ENCODE data around the gene RHBDD1. TPM values are rescaled to one million over a fixed set of nuclear protein-coding genes. Genes with fewer than 3 reads are reported as not detected.

Gene RHBDD1
- total RNA-seq, 1 experiment from 2014 or later = 74.9 TPM

DNA sequence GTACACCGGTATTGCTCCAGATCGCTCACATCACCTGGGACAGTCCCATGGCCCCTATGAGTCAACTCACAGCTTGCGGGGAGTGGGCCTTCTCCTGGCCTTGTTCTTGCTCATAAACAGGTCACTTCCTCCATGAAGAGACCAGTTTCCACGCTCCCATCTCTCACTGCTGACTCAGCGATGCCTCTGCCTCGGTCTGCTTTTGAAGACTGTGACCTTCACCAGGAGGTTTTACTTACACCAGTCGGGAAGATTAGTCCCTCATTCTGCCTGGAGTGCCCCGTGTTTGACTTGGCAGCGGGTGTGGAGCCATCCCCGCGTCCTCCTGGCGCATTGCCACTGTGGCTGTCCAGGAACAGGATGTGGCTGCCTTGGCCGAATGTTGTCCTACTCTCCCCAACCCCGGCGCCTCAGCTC is 159.8 kb downstream of the RHBDD1 start:
- H3K9me3 ChIP-seq (ENCODE audit: low read length) = no peaks in the 10 kb centered on the region
- DNase-seq = no peak
- no peaks in the 10 kb centered on the region for H4K20me1 ChIP-seq (ENCODE audit: insufficient read depth, low read depth, low read length)
- no peak overlapping the region for H3K4me2 ChIP-seq (ENCODE audit: low read depth, low read length, poor library complexity, severe bottlenecking)
- no peaks in the 10 kb centered on the region for H3K4me1 ChIP-seq (ENCODE audit: low read length)
- no peaks in the 10 kb centered on the region for H3K79me2 ChIP-seq (ENCODE audit: low read length)
- no peak overlapping the region for H2AFZ ChIP-seq (ENCODE audit: low read length)
- H3K4me3 ChIP-seq (ENCODE audit: low read length) = no peak overlapping the region
- no peak overlapping the region for H3K9ac ChIP-seq (ENCODE audit: low read length)
- H3K36me3 ChIP-seq (ENCODE audit: insufficient read depth, low read length) = no peaks in the 10 kb centered on the region
- no peak overlapping the region for H3K27ac ChIP-seq (ENCODE audit: low read length)
- H3K27me3 ChIP-seq (ENCODE audit: low read length) = no peaks in the 10 kb centered on the region
- no peaks in the 10 kb centered on the region for H3K9me2 ChIP-seq (replicated peaks; ENCODE audit: insufficient read depth, low read length)

DNA sequence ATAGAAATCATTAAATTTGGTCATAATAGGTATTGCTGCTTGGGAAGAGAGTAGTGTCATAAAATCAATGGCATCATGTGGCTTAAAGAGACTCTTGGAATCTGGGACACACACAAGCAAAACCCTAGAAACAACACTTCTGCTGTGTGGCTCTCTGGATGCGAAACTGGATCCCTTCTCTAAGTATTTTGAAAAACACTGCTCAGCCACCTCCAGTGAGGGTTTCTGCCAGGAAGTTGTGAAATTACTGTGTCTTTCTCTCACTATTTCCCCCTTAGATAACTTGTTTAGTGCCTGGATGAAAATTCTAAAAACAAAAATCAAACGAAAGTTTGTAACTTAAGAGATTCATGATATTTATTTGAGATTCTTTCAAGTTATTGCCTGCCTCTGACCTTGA is 163.8 kb downstream of the RHBDD1 start:
- Histone ChIP-seq H3K27ac (ENCODE audit: low read length) (no peak overlapping the region), H3K9me3 (ENCODE audit: low read length) (no peaks in the 10 kb centered on the region), H3K79me2 (ENCODE audit: low read length) (no peaks in the 10 kb centered on the region), H3K9me2 (replicated peaks; ENCODE audit: insufficient read depth, low read length) (no peaks in the 10 kb centered on the region), H3K4me3 (ENCODE audit: low read length) (no peak overlapping the region), H4K20me1 (ENCODE audit: insufficient read depth, low read depth, low read length) (no peaks in the 10 kb centered on the region), H3K4me1 (ENCODE audit: low read length) (no peaks in the 10 kb centered on the region), H3K27me3 (ENCODE audit: low read length) (no peaks in the 10 kb centered on the region), H3K9ac (ENCODE audit: low read length) (no peak overlapping the region), H3K4me2 (ENCODE audit: low read depth, low read length, poor library complexity, severe bottlenecking) (no peak overlapping the region), H2AFZ (ENCODE audit: low read length) (no peak overlapping the region), H3K36me3 (ENCODE audit: insufficient read depth, low read length) (no peaks in the 10 kb centered on the region)
- DNase-seq = no peak

DNA sequence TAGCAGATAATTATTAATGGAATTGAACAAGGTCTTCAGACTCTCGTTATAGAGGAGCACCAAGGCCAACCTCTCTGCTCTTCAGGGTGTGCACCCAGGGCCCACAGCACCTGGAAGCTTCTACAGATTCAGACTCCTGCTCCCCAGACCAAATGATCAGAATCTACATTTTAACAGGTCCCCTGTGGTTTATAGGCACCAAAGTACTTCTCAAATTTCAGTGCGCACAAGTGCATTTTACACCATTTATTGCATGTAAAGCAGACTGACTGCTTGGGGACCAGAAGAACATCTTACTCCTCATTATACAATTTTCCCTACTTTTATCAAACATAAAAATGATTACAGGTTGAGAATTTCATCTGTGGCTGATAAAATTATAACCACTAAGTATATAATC is 164.3 kb downstream of the RHBDD1 start:
- no peaks in the 10 kb centered on the region for H4K20me1 ChIP-seq (ENCODE audit: insufficient read depth, low read depth, low read length)
- no peak overlapping the region for H3K4me3 ChIP-seq (ENCODE audit: low read length)
- H3K36me3 ChIP-seq (ENCODE audit: insufficient read depth, low read length) = no peaks in the 10 kb centered on the region
- no peak overlapping the region for H3K9ac ChIP-seq (ENCODE audit: low read length)
- no peaks in the 10 kb centered on the region for H3K9me3 ChIP-seq (ENCODE audit: low read length)
- no peaks in the 10 kb centered on the region for H3K4me1 ChIP-seq (ENCODE audit: low read length)
- no peaks in the 10 kb centered on the region for H3K27me3 ChIP-seq (ENCODE audit: low read length)
- no peak overlapping the region for H3K27ac ChIP-seq (ENCODE audit: low read length)
- no peaks in the 10 kb centered on the region for H3K9me2 ChIP-seq (replicated peaks; ENCODE audit: insufficient read depth, low read length)
- H3K79me2 ChIP-seq (ENCODE audit: low read length) = no peaks in the 10 kb centered on the region
- no peak for DNase-seq
- no peak overlapping the region for H3K4me2 ChIP-seq (ENCODE audit: low read depth, low read length, poor library complexity, severe bottlenecking)
- no peak overlapping the region for H2AFZ ChIP-seq (ENCODE audit: low read length)

DNA sequence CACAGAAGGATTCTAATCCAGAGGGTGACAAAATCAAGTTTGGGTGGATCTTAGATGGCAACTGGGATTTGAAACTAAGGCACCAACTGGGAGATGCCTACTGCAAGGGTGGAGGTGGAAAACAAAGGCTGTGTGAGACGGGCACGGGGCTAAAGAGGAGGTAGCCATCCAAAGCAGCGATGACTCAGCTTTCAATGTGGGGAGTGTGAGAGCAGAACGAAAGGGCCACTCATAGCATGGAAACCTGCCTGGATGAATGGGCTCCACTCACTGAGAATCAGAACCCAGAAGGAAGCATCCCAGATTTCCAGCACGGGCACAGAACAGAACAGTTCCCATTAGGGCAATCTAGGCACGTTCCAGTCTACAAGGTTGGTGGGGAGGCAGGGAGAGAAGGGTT is 168.6 kb downstream of the RHBDD1 start:
- no peaks in the 10 kb centered on the region for H3K36me3 ChIP-seq (ENCODE audit: insufficient read depth, low read length)
- H3K4me3 ChIP-seq (ENCODE audit: low read length) = no peak overlapping the region
- no peak overlapping the region for H3K9ac ChIP-seq (ENCODE audit: low read length)
- H4K20me1 ChIP-seq (ENCODE audit: insufficient read depth, low read depth, low read length) = no peaks in the 10 kb centered on the region
- no peaks in the 10 kb centered on the region for H3K79me2 ChIP-seq (ENCODE audit: low read length)
- H3K4me2 ChIP-seq (ENCODE audit: low read depth, low read length, poor library complexity, severe bottlenecking) = no peak overlapping the region
- H3K4me1 ChIP-seq (ENCODE audit: low read length) = no peaks in the 10 kb centered on the region
- no peak overlapping the region for H3K27ac ChIP-seq (ENCODE audit: low read length)
- H3K9me3 ChIP-seq (ENCODE audit: low read length) = no peaks in the 10 kb centered on the region
- DNase-seq = no peak
- no peaks in the 10 kb centered on the region for H3K9me2 ChIP-seq (replicated peaks; ENCODE audit: insufficient read depth, low read length)
- H3K27me3 ChIP-seq (ENCODE audit: low read length) = no peaks in the 10 kb centered on the region
- H2AFZ ChIP-seq (ENCODE audit: low read length) = no peak overlapping the region

DNA sequence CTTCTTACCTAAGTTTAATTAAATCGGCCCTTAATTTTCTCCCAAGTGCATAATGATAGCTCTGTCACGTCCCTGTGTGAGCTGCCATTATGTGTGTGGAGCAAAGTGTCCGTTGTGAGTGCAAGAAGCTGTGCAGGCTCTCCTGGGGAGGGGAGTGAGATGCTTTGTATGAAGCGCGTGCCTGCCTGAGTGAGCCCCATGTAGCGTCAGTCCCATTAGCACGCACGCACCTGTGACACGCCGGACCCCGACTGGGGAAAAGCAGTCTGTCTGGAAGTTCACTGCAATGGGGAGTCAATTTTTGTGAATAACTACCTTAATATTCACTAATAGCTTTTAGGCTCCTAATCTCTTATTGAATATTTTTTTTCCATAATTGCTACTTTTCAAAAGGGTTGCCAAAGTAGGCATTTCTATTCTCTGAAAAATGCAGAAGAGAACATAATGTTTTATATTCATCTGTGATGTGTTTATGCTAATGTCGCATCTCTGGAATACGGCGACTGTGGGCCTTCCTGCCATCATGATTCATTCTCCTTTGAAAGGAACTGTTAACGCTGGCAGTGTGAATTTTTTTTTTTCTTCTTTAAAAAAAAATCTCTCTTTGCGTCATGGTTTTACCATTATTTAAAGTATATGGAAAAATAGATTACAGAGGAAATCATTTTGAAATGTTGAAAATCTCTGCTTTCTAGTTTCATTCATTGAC is 170.5 kb downstream of the RHBDD1 start:
- no peak overlapping the region for H3K4me2 ChIP-seq (ENCODE audit: low read depth, low read length, poor library complexity, severe bottlenecking)
- H3K9me3 ChIP-seq (ENCODE audit: low read length) = no peaks in the 10 kb centered on the region
- no peaks in the 10 kb centered on the region for H3K36me3 ChIP-seq (ENCODE audit: insufficient read depth, low read length)
- no peaks in the 10 kb centered on the region for H3K27me3 ChIP-seq (ENCODE audit: low read length)
- DNase-seq = no peak
- no peaks in the 10 kb centered on the region for H3K4me1 ChIP-seq (ENCODE audit: low read length)
- no peak overlapping the region for H2AFZ ChIP-seq (ENCODE audit: low read length)
- no peak overlapping the region for H3K9ac ChIP-seq (ENCODE audit: low read length)
- H4K20me1 ChIP-seq (ENCODE audit: insufficient read depth, low read depth, low read length) = no peaks in the 10 kb centered on the region
- H3K4me3 ChIP-seq (ENCODE audit: low read length) = no peak overlapping the region
- H3K27ac ChIP-seq (ENCODE audit: low read length) = no peak overlapping the region
- no peaks in the 10 kb centered on the region for H3K79me2 ChIP-seq (ENCODE audit: low read length)
- no peaks in the 10 kb centered on the region for H3K9me2 ChIP-seq (replicated peaks; ENCODE audit: insufficient read depth, low read length)

DNA sequence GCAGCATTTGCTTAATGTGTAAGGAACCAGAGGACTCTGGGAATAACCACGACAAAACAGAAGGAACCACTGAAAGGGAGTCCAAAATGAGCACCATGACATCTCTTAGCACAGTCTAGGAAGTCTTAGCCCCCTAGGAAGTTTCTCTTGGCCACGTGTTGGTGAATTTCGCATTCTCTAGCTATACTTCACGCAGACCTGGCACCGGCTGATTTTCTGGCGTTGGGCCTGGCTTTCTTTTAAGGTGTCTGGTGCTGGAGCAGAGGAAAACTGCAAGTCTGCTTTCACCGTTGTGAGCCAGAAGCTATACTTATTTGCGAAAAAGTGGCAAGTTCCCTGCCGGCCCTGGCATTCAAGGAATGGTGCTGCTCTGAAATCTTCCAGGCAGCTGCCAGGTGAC is 171.3 kb downstream of the RHBDD1 start:
- DNase-seq = no peak
- no peaks in the 10 kb centered on the region for H3K79me2 ChIP-seq (ENCODE audit: low read length)
- H3K4me3 ChIP-seq (ENCODE audit: low read length) = no peak overlapping the region
- no peaks in the 10 kb centered on the region for H3K9me2 ChIP-seq (replicated peaks; ENCODE audit: insufficient read depth, low read length)
- no peak overlapping the region for H3K4me2 ChIP-seq (ENCODE audit: low read depth, low read length, poor library complexity, severe bottlenecking)
- no peaks in the 10 kb centered on the region for H3K36me3 ChIP-seq (ENCODE audit: insufficient read depth, low read length)
- no peak overlapping the region for H3K27ac ChIP-seq (ENCODE audit: low read length)
- H3K9ac ChIP-seq (ENCODE audit: low read length) = no peak overlapping the region
- no peak overlapping the region for H2AFZ ChIP-seq (ENCODE audit: low read length)
- H4K20me1 ChIP-seq (ENCODE audit: insufficient read depth, low read depth, low read length) = no peaks in the 10 kb centered on the region
- H3K9me3 ChIP-seq (ENCODE audit: low read length) = no peaks in the 10 kb centered on the region
- no peaks in the 10 kb centered on the region for H3K4me1 ChIP-seq (ENCODE audit: low read length)
- no peaks in the 10 kb centered on the region for H3K27me3 ChIP-seq (ENCODE audit: low read length)

DNA sequence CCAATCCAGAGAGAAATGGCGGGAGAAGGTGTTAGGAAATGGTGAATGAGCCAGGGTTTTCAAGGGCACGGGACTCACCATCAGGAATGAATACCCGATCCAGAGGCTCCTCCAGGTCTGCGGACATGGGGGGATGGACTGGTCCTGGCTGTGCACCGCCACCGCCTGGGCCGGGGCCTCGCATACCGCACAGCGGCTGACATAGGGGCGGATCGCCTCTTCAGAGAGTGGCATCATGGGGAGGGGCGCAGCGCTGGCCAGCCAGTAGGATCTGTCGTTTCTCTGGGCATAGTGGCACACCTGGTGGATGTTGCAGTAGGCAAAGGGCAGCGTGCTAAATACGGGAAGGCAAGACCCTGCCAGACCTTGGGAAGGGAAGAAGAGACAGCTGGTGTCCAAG is 172.1 kb downstream of the RHBDD1 start:
- Histone ChIP-seq H3K27ac (ENCODE audit: low read length) (no peak overlapping the region), H3K9ac (ENCODE audit: low read length) (no peak overlapping the region), H3K4me3 (ENCODE audit: low read length) (no peak overlapping the region), H3K79me2 (ENCODE audit: low read length) (no peaks in the 10 kb centered on the region), H3K9me3 (ENCODE audit: low read length) (no peaks in the 10 kb centered on the region), H2AFZ (ENCODE audit: low read length) (no peak overlapping the region), H3K4me1 (ENCODE audit: low read length) (no peaks in the 10 kb centered on the region), H3K27me3 (ENCODE audit: low read length) (no peaks in the 10 kb centered on the region), H3K4me2 (ENCODE audit: low read depth, low read length, poor library complexity, severe bottlenecking) (no peak overlapping the region), H3K36me3 (ENCODE audit: insufficient read depth, low read length) (no peaks in the 10 kb centered on the region), H3K9me2 (replicated peaks; ENCODE audit: insufficient read depth, low read length) (no peaks in the 10 kb centered on the region), H4K20me1 (ENCODE audit: insufficient read depth, low read depth, low read length) (no peaks in the 10 kb centered on the region)
- DNase-seq = no peak

DNA sequence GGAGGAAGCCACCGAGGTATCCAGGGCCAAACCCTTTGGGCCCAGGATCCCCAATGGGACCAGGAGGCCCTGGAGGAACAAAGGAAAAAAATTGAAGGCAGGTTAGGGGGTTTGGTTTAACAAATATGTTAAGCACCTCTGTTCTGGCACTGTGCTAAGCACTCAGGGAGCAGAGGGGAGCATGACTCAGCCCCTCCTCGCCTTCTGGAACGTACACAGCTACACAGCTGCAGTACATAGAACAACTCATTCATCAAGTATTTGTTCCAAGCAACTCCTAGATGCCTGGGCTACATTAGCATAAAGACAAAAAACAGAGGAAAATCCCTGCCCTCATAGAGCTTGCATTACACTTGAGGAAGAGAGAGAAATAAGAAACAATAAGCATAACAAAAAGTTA is 174.6 kb downstream of the RHBDD1 start:
- no peak overlapping the region for H3K27ac ChIP-seq (ENCODE audit: low read length)
- no peaks in the 10 kb centered on the region for H4K20me1 ChIP-seq (ENCODE audit: insufficient read depth, low read depth, low read length)
- H2AFZ ChIP-seq (ENCODE audit: low read length) = no peak overlapping the region
- H3K4me1 ChIP-seq (ENCODE audit: low read length) = no peaks in the 10 kb centered on the region
- no peaks in the 10 kb centered on the region for H3K27me3 ChIP-seq (ENCODE audit: low read length)
- DNase-seq = no peak
- H3K4me3 ChIP-seq (ENCODE audit: low read length) = no peak overlapping the region
- no peaks in the 10 kb centered on the region for H3K9me2 ChIP-seq (replicated peaks; ENCODE audit: insufficient read depth, low read length)
- no peak overlapping the region for H3K9ac ChIP-seq (ENCODE audit: low read length)
- no peak overlapping the region for H3K4me2 ChIP-seq (ENCODE audit: low read depth, low read length, poor library complexity, severe bottlenecking)
- H3K79me2 ChIP-seq (ENCODE audit: low read length) = no peaks in the 10 kb centered on the region
- H3K36me3 ChIP-seq (ENCODE audit: insufficient read depth, low read length) = no peaks in the 10 kb centered on the region
- H3K9me3 ChIP-seq (ENCODE audit: low read length) = no peaks in the 10 kb centered on the region
